Gastroesophageal sphincter (tissue), 3 donors: ENCODE measurements around the gene MPPED1.

Experiments
- POLR2A ChIP-seq, 2 donors: fragments of 450-650 bp; IDR thresholded peaks; one replicate each; pipeline ENCODE4 v1.6.1; 2017; ENCODE audit warnings: antibody characterized with exemption in 2 of 2, mild to moderate bottlenecking in 2 of 2, moderate library complexity in 1 of 2
- TF ChIP-seq, protein P1 (sequence below), 4 experiments: fragments of 200-600 bp in 2 of 4; fragments of 450-650 bp in 2 of 4; sonication (generic) in 1 of 4; IDR thresholded peaks; one replicate each; pipeline ENCODE4 v1.5.1; 2017 to 2019; ENCODE audit warnings: antibody characterized with exemption in 4 of 4, mild to moderate bottlenecking in 2 of 4, moderate library complexity in 2 of 4

DNA sequence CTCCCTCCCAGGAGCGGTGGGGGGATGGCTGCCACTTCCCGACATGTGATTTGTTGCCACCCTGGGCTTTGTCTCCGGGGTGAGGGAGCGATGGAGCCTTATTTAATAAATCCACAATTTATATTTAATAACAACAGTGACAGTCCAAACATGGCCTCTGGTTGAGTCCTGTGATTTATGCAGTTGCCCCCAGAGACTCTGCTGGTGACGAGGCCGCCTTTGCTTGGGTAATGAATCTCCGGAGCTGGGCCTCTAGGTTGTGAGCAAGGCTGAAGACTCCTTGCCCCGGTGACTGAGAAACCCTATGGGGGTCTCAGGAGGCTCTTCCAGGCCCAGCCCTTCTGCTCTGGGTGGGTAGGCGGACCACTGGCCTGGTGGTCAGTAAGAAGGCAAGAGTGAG is 16.7 kb downstream of the MPPED1 start:
- TF ChIP-seq, protein P1, sequence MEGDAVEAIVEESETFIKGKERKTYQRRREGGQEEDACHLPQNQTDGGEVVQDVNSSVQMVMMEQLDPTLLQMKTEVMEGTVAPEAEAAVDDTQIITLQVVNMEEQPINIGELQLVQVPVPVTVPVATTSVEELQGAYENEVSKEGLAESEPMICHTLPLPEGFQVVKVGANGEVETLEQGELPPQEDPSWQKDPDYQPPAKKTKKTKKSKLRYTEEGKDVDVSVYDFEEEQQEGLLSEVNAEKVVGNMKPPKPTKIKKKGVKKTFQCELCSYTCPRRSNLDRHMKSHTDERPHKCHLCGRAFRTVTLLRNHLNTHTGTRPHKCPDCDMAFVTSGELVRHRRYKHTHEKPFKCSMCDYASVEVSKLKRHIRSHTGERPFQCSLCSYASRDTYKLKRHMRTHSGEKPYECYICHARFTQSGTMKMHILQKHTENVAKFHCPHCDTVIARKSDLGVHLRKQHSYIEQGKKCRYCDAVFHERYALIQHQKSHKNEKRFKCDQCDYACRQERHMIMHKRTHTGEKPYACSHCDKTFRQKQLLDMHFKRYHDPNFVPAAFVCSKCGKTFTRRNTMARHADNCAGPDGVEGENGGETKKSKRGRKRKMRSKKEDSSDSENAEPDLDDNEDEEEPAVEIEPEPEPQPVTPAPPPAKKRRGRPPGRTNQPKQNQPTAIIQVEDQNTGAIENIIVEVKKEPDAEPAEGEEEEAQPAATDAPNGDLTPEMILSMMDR (IDR thresholded peaks at IDR 0.05) = no peak
- no peak for TF ChIP-seq POLR2A (IDR thresholded peaks at IDR 0.05)
